ENCODE results near the gene PCDHA7. TPM values are rescaled to one million over a fixed set of nuclear protein-coding genes. Genes with fewer than 3 reads are reported as not detected.

Gene PCDHA7
- polyA plus RNA-seq, 6 donors from 2014 or later, result not detected

DNA sequence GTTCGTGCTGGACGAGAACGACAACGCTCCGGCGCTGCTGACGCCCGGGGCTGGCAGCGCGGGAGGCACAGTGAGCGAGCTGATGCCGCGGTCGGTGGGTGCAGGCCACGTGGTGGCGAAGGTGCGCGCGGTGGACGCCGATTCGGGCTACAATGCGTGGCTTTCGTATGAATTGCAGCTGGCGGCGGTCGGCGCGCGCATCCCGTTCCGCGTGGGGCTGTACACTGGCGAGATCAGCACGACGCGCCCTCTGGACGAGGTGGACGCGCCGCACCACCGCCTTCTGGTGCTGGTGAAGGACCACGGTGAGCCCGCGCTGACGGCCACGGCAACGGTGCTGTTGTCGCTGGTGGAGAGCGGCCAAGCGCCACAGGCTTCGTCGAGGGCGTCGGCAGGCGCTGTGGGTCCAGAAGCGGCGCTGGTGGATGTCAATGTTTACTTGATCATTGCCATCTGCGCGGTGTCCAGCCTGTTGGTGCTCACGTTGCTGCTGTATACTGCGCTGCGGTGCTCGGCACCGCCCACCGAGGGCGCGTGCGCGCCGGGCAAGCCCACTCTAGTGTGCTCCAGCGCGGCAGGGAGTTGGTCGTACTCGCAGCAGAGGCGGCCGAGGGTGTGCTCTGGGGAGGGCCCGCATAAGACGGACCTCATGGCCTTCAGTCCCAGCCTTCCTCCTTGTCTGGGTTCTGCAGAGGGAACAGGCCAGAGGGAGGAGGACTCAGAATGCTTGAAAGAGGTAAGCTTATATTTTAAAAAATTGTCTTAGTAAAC lies 50.0 kb downstream of the PCDHA7 start:
- no peak for ATAC-seq (ENCODE audit: low read depth in 2 of 2)
- peaks cover 12 to 14% of the 10 kb centered on the region in 2 donors for H3K36me3 Mint-ChIP-seq
- DNase-seq, result no peak
- no peak overlapping the region for H3K4me3 Mint-ChIP-seq
- H3K9me3 Mint-ChIP-seq, result peaks cover 5 to 47% (median 36%) of the 10 kb centered on the region in 7 donors
- H3K27me3 Mint-ChIP-seq, result peaks cover 25 to 40% (median 29%) of the 10 kb centered on the region in 3 donors
- H3K4me1 Mint-ChIP-seq, result no peaks in the 10 kb centered on the region
- no peak overlapping the region for H3K27ac Mint-ChIP-seq

Other genes with a start within 250 kb of the PCDHA7 start
- 10 to 100 TPM in 1 of 6 donors, 1 to 10 TPM in 5; 1.5 to 10.2 (median 2.8) TPM for gene CD14, start 201.1 kb upstream of the PCDHA7 start, polyA plus RNA-seq (ENCODE audit: low read depth in 6 of 6)
- gene TMCO6, start 194.8 kb upstream of the PCDHA7 start, polyA plus RNA-seq (ENCODE audit: low read depth in 6 of 6), result 10 to 100 TPM in 4 of 6 donors, 1 to 10 TPM in 2; 7.6 to 13.0 (median 11.4) TPM
- 100 to 1,000 TPM in 5 of 6 donors, 10 to 100 TPM in 1; 94.5 to 167 (median 152) TPM for gene NDUFA2, start 186.6 kb upstream of the PCDHA7 start, polyA plus RNA-seq (ENCODE audit: low read depth in 6 of 6)
- gene IK, start 186.4 kb upstream of the PCDHA7 start, polyA plus RNA-seq (ENCODE audit: low read depth in 6 of 6), result 100 to 1,000 TPM in 5 of 6 donors, 10 to 100 TPM in 1; 83.8 to 170 (median 140) TPM
- gene WDR55, start 169.4 kb upstream of the PCDHA7 start, polyA plus RNA-seq (ENCODE audit: low read depth in 6 of 6), result 10 to 100 TPM in 4 of 6 donors, 1 to 10 TPM in 2; 5.7 to 15.1 (median 10.3) TPM
- gene DND1, start 160.7 kb upstream of the PCDHA7 start, polyA plus RNA-seq (ENCODE audit: low read depth in 6 of 6), result under 1 TPM in 1 of 6 donors, not detected in 5; 0.21 TPM
- gene HARS1, start 142.9 kb upstream of the PCDHA7 start, polyA plus RNA-seq (ENCODE audit: low read depth in 6 of 6), result 10 to 100 TPM; 37.6 to 73.5 (median 40.3) TPM
- gene HARS2, start 142.8 kb upstream of the PCDHA7 start, polyA plus RNA-seq (ENCODE audit: low read depth in 6 of 6), result 10 to 100 TPM; 12.2 to 26.2 (median 18.7) TPM
- gene ZMAT2, start 133.8 kb upstream of the PCDHA7 start, polyA plus RNA-seq (ENCODE audit: low read depth in 6 of 6), result 10 to 100 TPM; 68.6 to 85.8 (median 76.7) TPM
- not detected for gene PCDHA1, start 48.1 kb upstream of the PCDHA7 start, polyA plus RNA-seq (ENCODE audit: low read depth in 6 of 6)
- not detected for gene PCDHA2, start 39.4 kb upstream of the PCDHA7 start, polyA plus RNA-seq (ENCODE audit: low read depth in 6 of 6)
- gene PCDHA3, start 33.2 kb upstream of the PCDHA7 start, polyA plus RNA-seq (ENCODE audit: low read depth in 6 of 6), result not detected
- not detected for gene PCDHA4, start 27.2 kb upstream of the PCDHA7 start, polyA plus RNA-seq (ENCODE audit: low read depth in 6 of 6)
- gene PCDHA5, start 12.7 kb upstream of the PCDHA7 start, polyA plus RNA-seq (ENCODE audit: low read depth in 6 of 6), result not detected
- not detected for gene PCDHA6, start 6.3 kb upstream of the PCDHA7 start, polyA plus RNA-seq (ENCODE audit: low read depth in 6 of 6)
- gene PCDHA8, start 6.9 kb downstream of the PCDHA7 start, polyA plus RNA-seq (ENCODE audit: low read depth in 6 of 6), result not detected
- gene PCDHA9, start 14.1 kb downstream of the PCDHA7 start, polyA plus RNA-seq (ENCODE audit: low read depth in 6 of 6), result not detected
- not detected for gene PCDHA10, start 21.6 kb downstream of the PCDHA7 start, polyA plus RNA-seq (ENCODE audit: low read depth in 6 of 6)
- gene PCDHA11, start 34.7 kb downstream of the PCDHA7 start, polyA plus RNA-seq (ENCODE audit: low read depth in 6 of 6), result not detected
- not detected for gene PCDHA12, start 41.0 kb downstream of the PCDHA7 start, polyA plus RNA-seq (ENCODE audit: low read depth in 6 of 6)
- not detected for gene PCDHA13, start 47.9 kb downstream of the PCDHA7 start, polyA plus RNA-seq (ENCODE audit: low read depth in 6 of 6)
- not detected for gene PCDHAC1, start 92.0 kb downstream of the PCDHA7 start, polyA plus RNA-seq (ENCODE audit: low read depth in 6 of 6)
- not detected for gene PCDHAC2, start 132.2 kb downstream of the PCDHA7 start, polyA plus RNA-seq (ENCODE audit: low read depth in 6 of 6)
- not detected for gene PCDHB1, start 217.1 kb downstream of the PCDHA7 start, polyA plus RNA-seq (ENCODE audit: low read depth in 6 of 6)

All from naive B cell (primary cell).